Measurements from ENCODE around the gene MPP4.

Gene MPP4

DNA sequence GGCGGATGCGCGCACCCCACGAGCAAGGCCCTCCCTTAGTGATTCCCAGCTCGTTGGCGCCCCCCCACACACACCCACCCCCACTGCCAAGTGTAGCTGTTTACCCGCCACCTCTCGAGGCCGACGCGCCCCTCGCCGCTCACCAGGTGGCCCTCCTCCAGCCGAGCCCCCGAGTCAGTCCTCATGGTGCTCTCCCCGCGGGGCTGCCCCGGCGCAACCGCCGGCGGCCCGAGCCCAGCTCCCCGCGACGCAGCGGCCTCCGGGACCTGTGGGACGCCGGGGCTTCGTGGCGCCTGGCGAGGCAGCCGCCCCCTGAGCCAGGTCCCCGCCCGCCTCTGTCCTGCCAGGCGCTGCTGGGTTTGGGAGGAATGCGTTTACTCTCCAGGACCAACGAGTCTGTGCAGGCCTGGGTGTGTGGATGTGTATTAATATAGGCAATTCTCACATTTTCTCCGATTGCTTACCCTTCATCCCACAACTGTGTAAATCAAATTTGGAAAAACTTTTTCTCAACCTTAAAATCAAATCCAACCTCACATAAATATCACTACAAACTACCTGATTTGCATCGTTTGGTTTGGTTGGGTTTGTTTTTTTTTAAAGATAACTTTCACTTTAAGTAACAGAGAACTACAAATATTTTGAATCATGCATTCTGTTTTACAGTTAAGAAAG, 55.1 kb downstream of the MPP4 start, which contains the start of gene TMEM237:
Gene TMEM237 (minus strand): TSS at position 288 of the 675 bp plus-strand sequence. CDS start 103 bp downstream, at position 185.
- peak; percentile 61 for ATAC-seq

GRCh38 chr2:201642579-201643215, 55.7 kb downstream of the MPP4 start:
- TF ChIP-seq SNAI2 (CRISPR knock-in tag; IDR thresholded peaks at IDR 0.05) (0 out of 2 replicates have a peak, but pooled peaks have one; percentile 64), ESRRG (CRISPR knock-in tag; IDR thresholded peaks at IDR 0.05) (0 out of 2 replicates have a peak, but pooled peaks have one; percentile 20)
- TF ChIP-seq, protein P1, sequence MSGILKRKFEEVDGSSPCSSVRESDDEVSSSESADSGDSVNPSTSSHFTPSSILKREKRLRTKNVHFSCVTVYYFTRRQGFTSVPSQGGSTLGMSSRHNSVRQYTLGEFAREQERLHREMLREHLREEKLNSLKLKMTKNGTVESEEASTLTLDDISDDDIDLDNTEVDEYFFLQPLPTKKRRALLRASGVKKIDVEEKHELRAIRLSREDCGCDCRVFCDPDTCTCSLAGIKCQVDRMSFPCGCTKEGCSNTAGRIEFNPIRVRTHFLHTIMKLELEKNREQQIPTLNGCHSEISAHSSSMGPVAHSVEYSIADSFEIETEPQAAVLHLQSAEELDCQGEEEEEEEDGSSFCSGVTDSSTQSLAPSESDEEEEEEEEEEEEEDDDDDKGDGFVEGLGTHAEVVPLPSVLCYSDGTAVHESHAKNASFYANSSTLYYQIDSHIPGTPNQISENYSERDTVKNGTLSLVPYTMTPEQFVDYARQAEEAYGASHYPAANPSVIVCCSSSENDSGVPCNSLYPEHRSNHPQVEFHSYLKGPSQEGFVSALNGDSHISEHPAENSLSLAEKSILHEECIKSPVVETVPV (CRISPR knock-in tag; IDR thresholded peaks at IDR 0.05) = no peak
- peak; percentile 81 for ATAC-seq

More for the DNA sequence above, 55.1 kb downstream of the MPP4 start, which contains the start of gene TMEM237:
- TF ChIP-seq TOX (CRISPR knock-in tag; IDR thresholded peaks at IDR 0.05; ENCODE audit: borderline replicate concordance) (no peak), RARB (CRISPR knock-in tag; IDR thresholded peaks at IDR 0.05) (no peak), TCF4 (CRISPR knock-in tag; IDR thresholded peaks at IDR 0.05; ENCODE audit: borderline replicate concordance) (no peak), ISL1 (CRISPR knock-in tag; IDR thresholded peaks at IDR 0.05) (no peak), GLIS3 (CRISPR knock-in tag; IDR thresholded peaks at IDR 0.05) (no peak), ARNTL (CRISPR knock-in tag; IDR thresholded peaks at IDR 0.05; ENCODE audit: borderline replicate concordance, low read depth) (no peak), PPARA (CRISPR knock-in tag; IDR thresholded peaks at IDR 0.05; ENCODE audit: borderline replicate concordance) (no peak), ZNF565 (CRISPR knock-in tag; conservative IDR thresholded peaks at IDR 0.05; ENCODE audit: low read depth) (no peak), ZFP30 (CRISPR knock-in tag; IDR thresholded peaks at IDR 0.05) (no peak), ZNF70 (CRISPR knock-in tag; IDR thresholded peaks at IDR 0.05) (no peak), OSR1 (CRISPR knock-in tag; IDR thresholded peaks at IDR 0.05) (no peak), CSDC2 (CRISPR knock-in tag; IDR thresholded peaks at IDR 0.05) (no peak), ESRRG (CRISPR knock-in tag; IDR thresholded peaks at IDR 0.05) (no peak), BACH2 (CRISPR knock-in tag; IDR thresholded peaks at IDR 0.05; ENCODE audit: borderline replicate concordance) (no peak), ZNF8 (CRISPR knock-in tag; IDR thresholded peaks at IDR 0.05) (no peak), SNAI2 (CRISPR knock-in tag; IDR thresholded peaks at IDR 0.05) (no peak), ZFP3 (CRISPR knock-in tag; IDR thresholded peaks at IDR 0.05) (no peak), PATZ1 (CRISPR knock-in tag; IDR thresholded peaks at IDR 0.05; ENCODE audit: borderline replicate concordance) (no peak)
- TF ChIP-seq, protein P2, sequence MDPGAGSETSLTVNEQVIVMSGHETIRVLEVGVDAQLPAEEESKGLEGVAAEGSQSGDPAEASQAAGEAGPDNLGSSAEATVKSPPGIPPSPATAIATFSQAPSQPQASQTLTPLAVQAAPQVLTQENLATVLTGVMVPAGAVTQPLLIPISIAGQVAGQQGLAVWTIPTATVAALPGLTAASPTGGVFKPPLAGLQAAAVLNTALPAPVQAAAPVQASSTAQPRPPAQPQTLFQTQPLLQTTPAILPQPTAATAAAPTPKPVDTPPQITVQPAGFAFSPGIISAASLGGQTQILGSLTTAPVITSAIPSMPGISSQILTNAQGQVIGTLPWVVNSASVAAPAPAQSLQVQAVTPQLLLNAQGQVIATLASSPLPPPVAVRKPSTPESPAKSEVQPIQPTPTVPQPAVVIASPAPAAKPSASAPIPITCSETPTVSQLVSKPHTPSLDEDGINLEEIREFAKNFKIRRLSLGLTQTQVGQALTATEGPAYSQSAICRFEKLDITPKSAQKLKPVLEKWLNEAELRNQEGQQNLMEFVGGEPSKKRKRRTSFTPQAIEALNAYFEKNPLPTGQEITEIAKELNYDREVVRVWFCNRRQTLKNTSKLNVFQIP (CRISPR knock-in tag; IDR thresholded peaks at IDR 0.05; ENCODE audit: borderline replicate concordance, low read depth) = no peak
- TF ChIP-seq, protein P3, sequence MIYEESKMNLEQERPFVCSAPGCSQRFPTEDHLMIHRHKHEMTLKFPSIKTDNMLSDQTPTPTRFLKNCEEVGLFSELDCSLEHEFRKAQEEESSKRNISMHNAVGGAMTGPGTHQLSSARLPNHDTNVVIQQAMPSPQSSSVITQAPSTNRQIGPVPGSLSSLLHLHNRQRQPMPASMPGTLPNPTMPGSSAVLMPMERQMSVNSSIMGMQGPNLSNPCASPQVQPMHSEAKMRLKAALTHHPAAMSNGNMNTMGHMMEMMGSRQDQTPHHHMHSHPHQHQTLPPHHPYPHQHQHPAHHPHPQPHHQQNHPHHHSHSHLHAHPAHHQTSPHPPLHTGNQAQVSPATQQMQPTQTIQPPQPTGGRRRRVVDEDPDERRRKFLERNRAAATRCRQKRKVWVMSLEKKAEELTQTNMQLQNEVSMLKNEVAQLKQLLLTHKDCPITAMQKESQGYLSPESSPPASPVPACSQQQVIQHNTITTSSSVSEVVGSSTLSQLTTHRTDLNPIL (CRISPR knock-in tag; IDR thresholded peaks at IDR 0.05; ENCODE audit: low read depth) = no peak

DNA sequence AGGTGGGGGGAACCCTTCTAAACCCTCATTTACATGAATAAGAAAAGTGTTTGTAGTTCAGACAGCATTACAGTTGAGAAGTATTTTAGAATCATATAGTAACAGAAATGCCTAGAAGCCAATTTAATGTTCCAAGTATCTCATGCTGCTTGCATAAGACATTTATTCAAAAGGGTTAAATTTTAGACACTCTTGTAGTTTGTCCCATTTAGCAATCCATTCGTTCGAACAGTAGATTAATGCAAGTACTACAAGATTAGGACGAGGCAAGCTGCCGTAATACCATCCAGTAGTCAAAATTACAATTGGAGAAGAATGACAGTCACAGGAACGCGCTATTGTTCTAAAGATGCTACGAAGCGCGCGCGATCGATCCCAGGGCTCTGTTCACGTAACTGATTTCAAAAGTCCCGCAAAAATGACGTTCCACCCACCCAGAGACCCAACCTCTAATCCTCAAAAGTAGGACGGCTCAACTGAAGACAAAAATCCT, 56.3 kb downstream of the MPP4 start:
- ATAC-seq = no peak; the same call in 2 of the 3 replicates
- TF ChIP-seq, protein P2 (CRISPR knock-in tag; IDR thresholded peaks at IDR 0.05; ENCODE audit: borderline replicate concordance, low read depth) = no peak
- TF ChIP-seq PPARA (CRISPR knock-in tag; IDR thresholded peaks at IDR 0.05; ENCODE audit: borderline replicate concordance) (no peak), GLIS3 (CRISPR knock-in tag; IDR thresholded peaks at IDR 0.05) (no peak), OSR1 (CRISPR knock-in tag; IDR thresholded peaks at IDR 0.05) (no peak), TOX (CRISPR knock-in tag; IDR thresholded peaks at IDR 0.05; ENCODE audit: borderline replicate concordance) (no peak), CSDC2 (CRISPR knock-in tag; IDR thresholded peaks at IDR 0.05) (no peak)

Measured in SK-N-SH treated with all-trans-retinoic acid at 6 μM for 48 hours (cell line).